Measurements from ENCODE around the gene HAPLN3.

HAPLN3 gene

DNA sequence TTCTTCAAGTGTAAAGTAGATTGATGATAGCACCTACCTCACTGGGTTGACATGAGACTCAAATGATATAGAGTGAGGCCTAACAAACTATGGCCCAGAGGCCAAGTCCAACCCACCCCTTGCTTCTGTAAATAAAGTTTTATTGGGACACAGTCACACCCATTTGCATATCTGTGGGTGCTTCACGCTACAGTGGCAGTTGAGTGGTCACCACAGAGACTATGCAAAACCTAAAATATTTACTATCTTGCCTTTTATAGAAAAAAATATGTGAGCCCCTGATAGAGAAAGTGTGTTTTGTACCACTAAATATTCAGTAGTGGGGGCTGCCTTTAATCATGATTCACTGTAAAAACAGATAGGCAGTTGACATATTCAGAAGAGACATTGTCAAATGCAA is 54.1 kb downstream of the HAPLN3 start:
- DNase-seq = no peak
- Histone ChIP-seq H3K27me3 (ENCODE audit: insufficient read depth, low read depth, severe bottlenecking) (no peaks in the 10 kb centered on the region), H3K36me3 (no peaks in the 10 kb centered on the region), H3K9me3 (ENCODE audit: severe bottlenecking) (no peaks in the 10 kb centered on the region), H3K27ac (no peak overlapping the region), H3K4me3 (ENCODE audit: low read depth, low read length) (no peak overlapping the region)
- TF ChIP-seq CTCF (IDR thresholded peaks at IDR 0.05; ENCODE audit: low read depth, low read length) = no peak

DNA sequence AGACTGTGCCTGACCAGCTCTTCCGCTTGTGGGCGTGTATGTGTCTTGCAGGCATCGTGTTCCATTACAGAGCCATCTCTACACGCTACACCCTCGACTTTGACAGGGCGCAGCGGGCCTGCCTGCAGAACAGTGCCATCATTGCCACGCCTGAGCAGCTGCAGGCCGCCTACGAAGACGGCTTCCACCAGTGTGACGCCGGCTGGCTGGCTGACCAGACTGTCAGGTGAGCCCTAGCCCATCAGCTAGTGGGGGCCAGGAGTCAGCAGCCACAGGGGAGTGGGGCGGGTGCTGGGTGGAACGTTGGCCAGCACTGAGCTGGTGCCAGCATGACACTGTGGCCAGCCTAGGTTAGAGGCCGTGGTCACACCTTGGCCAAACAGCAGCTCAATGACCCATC is 55.4 kb downstream of the HAPLN3 start:
- no peaks in the 10 kb centered on the region for H3K27me3 ChIP-seq (ENCODE audit: insufficient read depth, low read depth, severe bottlenecking)
- H3K4me3 ChIP-seq (ENCODE audit: low read depth, low read length) = no peak overlapping the region
- H3K9me3 ChIP-seq (ENCODE audit: severe bottlenecking) = no peaks in the 10 kb centered on the region
- no peak overlapping the region for H3K27ac ChIP-seq
- no peaks in the 10 kb centered on the region for H3K36me3 ChIP-seq
- no peak for DNase-seq
- no peak for TF ChIP-seq CTCF (IDR thresholded peaks at IDR 0.05; ENCODE audit: low read depth, low read length)

- Histone ChIP-seq H3K9me3 (ENCODE audit: severe bottlenecking) (no peaks in the 10 kb centered on the region), H3K4me3 (ENCODE audit: low read depth, low read length) (no peak overlapping the region), H3K27me3 (ENCODE audit: insufficient read depth, low read depth, severe bottlenecking) (no peaks in the 10 kb centered on the region), H3K27ac (no peak overlapping the region), H3K36me3 (no peaks in the 10 kb centered on the region)
- no peak for TF ChIP-seq CTCF (IDR thresholded peaks at IDR 0.05; ENCODE audit: low read depth, low read length)
- no peak for DNase-seq
Measured at GRCh38 chr15:88839146-88839545, 56.2 kb downstream of the HAPLN3 start.

- Histone ChIP-seq H3K27me3 (ENCODE audit: insufficient read depth, low read depth, severe bottlenecking) (no peaks in the 10 kb centered on the region), H3K4me3 (ENCODE audit: low read depth, low read length) (no peak overlapping the region), H3K9me3 (ENCODE audit: severe bottlenecking) (no peaks in the 10 kb centered on the region), H3K27ac (no peak overlapping the region), H3K36me3 (no peaks in the 10 kb centered on the region)
- TF ChIP-seq CTCF (IDR thresholded peaks at IDR 0.05; ENCODE audit: low read depth, low read length) = no peak
- no peak for DNase-seq
Measured at GRCh38 chr15:88838667-88839066, 56.7 kb downstream of the HAPLN3 start.

GRCh38 chr15:88835646-88836045 is 59.7 kb downstream of the HAPLN3 start:
- Histone ChIP-seq H3K9me3 (ENCODE audit: severe bottlenecking) (no peaks in the 10 kb centered on the region), H3K4me3 (ENCODE audit: low read depth, low read length) (no peak overlapping the region), H3K36me3 (no peaks in the 10 kb centered on the region), H3K27ac (no peak overlapping the region), H3K27me3 (ENCODE audit: insufficient read depth, low read depth, severe bottlenecking) (no peaks in the 10 kb centered on the region)
- TF ChIP-seq CTCF (IDR thresholded peaks at IDR 0.05; ENCODE audit: low read depth, low read length) = no peak
- DNase-seq = no peak

DNA sequence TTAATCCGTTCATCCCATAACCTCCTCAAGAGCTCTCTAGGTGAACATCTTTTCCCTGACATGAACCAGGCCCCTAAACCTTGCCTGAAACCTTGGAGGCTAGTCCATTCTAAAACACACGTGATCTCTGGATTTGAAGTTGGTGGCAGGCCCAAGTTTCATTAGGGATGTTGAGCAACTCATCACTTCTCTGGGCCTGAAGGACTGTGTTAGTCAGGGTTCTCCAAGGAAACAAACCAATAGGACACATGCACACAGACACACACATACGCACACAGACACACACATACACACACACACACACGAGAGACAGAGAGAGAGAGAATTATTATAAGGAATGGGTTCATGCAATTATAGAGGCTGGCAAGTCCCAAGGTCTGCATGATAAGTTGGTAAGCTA is 60.2 kb downstream of the HAPLN3 start:
- Histone ChIP-seq H3K27me3 (ENCODE audit: insufficient read depth, low read depth, severe bottlenecking) (no peaks in the 10 kb centered on the region), H3K4me3 (ENCODE audit: low read depth, low read length) (no peak overlapping the region), H3K36me3 (no peaks in the 10 kb centered on the region), H3K27ac (no peak overlapping the region), H3K9me3 (ENCODE audit: severe bottlenecking) (no peaks in the 10 kb centered on the region)
- no peak for DNase-seq
- no peak for TF ChIP-seq CTCF (IDR thresholded peaks at IDR 0.05; ENCODE audit: low read depth, low read length)

Measured in WERI-Rb-1 (cell line).